SK-N-MC (cell line): ENCODE results near the gene SNX1.
"Not testable (repeated sequence)": the region's sequence is repeated elsewhere in the genome, so short reads cannot be mapped to it uniquely, and the experiment has no call there.

Source experiments
- EZH2 ChIP-seq: fragments of 200-600 bp; sonication (generic); IDR thresholded peaks from one replicate; pipeline ENCODE4 v1.6.1; 2017; ENCODE audit warnings: antibody characterized with exemption
- FOXP2 ChIP-seq: optimal IDR thresholded peaks from 2 replicates; pipeline ENCODE3; 2011; ENCODE audit warnings: mild to moderate bottlenecking, moderate library complexity; ENCODE audit not compliant: insufficient read depth; ENCODE audit errors: extremely low read length, control extremely low read depth
- POLR2AphosphoS5 ChIP-seq: IDR thresholded peaks from 2 replicates; pipeline ENCODE4 v1.6.1; 2012; ENCODE audit warnings: mild to moderate bottlenecking, low read depth, low read length, borderline replicate concordance

- not testable (repeated sequence) for TF ChIP-seq POLR2AphosphoS5, EZH2, FOXP2
These were observed 36.7 kb upstream of the SNX1 start for GRCh38 chr15:64059104-64059503.
